ENCODE data around the gene TROAP.

TROAP gene

GRCh38 chr12:49335955-49336644 is 13.0 kb downstream of the TROAP start:
- Histone ChIP-seq H3K27ac (ENCODE audit: poor library complexity, severe bottlenecking) (no peak overlapping the region), H3K4me3 (ENCODE audit: severe bottlenecking) (peak overlapping the region; percentile 34), H3K9me3 (ENCODE audit: severe bottlenecking) (no peaks in the 10 kb centered on the region), H3K4me1 (ENCODE audit: insufficient read depth, poor library complexity, severe bottlenecking) (no peaks in the 10 kb centered on the region), H3K27me3 (ENCODE audit: insufficient read depth, poor library complexity, severe bottlenecking) (peaks cover 7% of the 10 kb centered on the region), H3K36me3 (ENCODE audit: low read depth) (peaks cover 3% of the 10 kb centered on the region)
- peak; percentile 54 for DNase-seq (ENCODE audit: low spot score)
- no peak for TF ChIP-seq CTCF (IDR thresholded peaks at IDR 0.05; ENCODE audit: poor library complexity, severe bottlenecking)
- no peak for ATAC-seq (ENCODE audit: low read depth)

GRCh38 chr12:49336645-49337584 is 13.9 kb downstream of the TROAP start, which contains the start of gene C1QL4:
C1QL4 (minus strand) TSS chr12:49337188; CDS start chr12:49336477, 711 bp downstream.
- no peak within 1 kb of the TSS for H3K27ac ChIP-seq (ENCODE audit: poor library complexity, severe bottlenecking)
- peak within 1 kb of the TSS; percentile 34 for H3K4me3 ChIP-seq (ENCODE audit: severe bottlenecking)
- ATAC-seq (ENCODE audit: low read depth) (peak; percentile 70), DNase-seq (ENCODE audit: low spot score) (no peak)
- H3K27me3 ChIP-seq (ENCODE audit: insufficient read depth, poor library complexity, severe bottlenecking) = peaks cover 7% of the 10 kb centered on the region
- no peaks in the 10 kb centered on the region for H3K4me1 ChIP-seq (ENCODE audit: insufficient read depth, poor library complexity, severe bottlenecking)
- no peaks in the 10 kb centered on the region for H3K9me3 ChIP-seq (ENCODE audit: severe bottlenecking)
- no peaks in the 10 kb centered on the region for H3K36me3 ChIP-seq (ENCODE audit: low read depth)
- peak; percentile 98 for TF ChIP-seq CTCF (IDR thresholded peaks at IDR 0.05; ENCODE audit: poor library complexity, severe bottlenecking)

- peaks cover 27% of the 10 kb centered on the region for H3K27me3 ChIP-seq (ENCODE audit: insufficient read depth, poor library complexity, severe bottlenecking)
- no peaks in the 10 kb centered on the region for H3K9me3 ChIP-seq (ENCODE audit: severe bottlenecking)
- DNase-seq (ENCODE audit: low spot score) = peak; percentile 13
- no peaks in the 10 kb centered on the region for H3K4me1 ChIP-seq (ENCODE audit: insufficient read depth, poor library complexity, severe bottlenecking)
- H3K27ac ChIP-seq (ENCODE audit: poor library complexity, severe bottlenecking) = no peak overlapping the region
- no peak overlapping the region for H3K4me3 ChIP-seq (ENCODE audit: severe bottlenecking)
- H3K36me3 ChIP-seq (ENCODE audit: low read depth) = no peaks in the 10 kb centered on the region
- no peak for ATAC-seq (ENCODE audit: low read depth)
- no peak for TF ChIP-seq CTCF (IDR thresholded peaks at IDR 0.05; ENCODE audit: poor library complexity, severe bottlenecking)
These were observed 15.9 kb downstream of the TROAP start for GRCh38 chr12:49338830-49339463.

- H3K27me3 ChIP-seq (ENCODE audit: insufficient read depth, poor library complexity, severe bottlenecking) = peaks cover 31% of the 10 kb centered on the region
- H3K27ac ChIP-seq (ENCODE audit: poor library complexity, severe bottlenecking) = no peak overlapping the region
- no peak for TF ChIP-seq CTCF (IDR thresholded peaks at IDR 0.05; ENCODE audit: poor library complexity, severe bottlenecking)
- H3K4me1 ChIP-seq (ENCODE audit: insufficient read depth, poor library complexity, severe bottlenecking) = no peaks in the 10 kb centered on the region
- peak; percentile 48 for DNase-seq (ENCODE audit: low spot score)
- no peak for ATAC-seq (ENCODE audit: low read depth)
- no peaks in the 10 kb centered on the region for H3K36me3 ChIP-seq (ENCODE audit: low read depth)
- H3K4me3 ChIP-seq (ENCODE audit: severe bottlenecking) = no peak overlapping the region
- H3K9me3 ChIP-seq (ENCODE audit: severe bottlenecking) = no peaks in the 10 kb centered on the region
These were observed 16.4 kb downstream of the TROAP start for GRCh38 chr12:49339464-49339861.

Measured in RWPE2 (cell line).